PC-3 (cell line): ENCODE measurements around the gene CXCL3.

Experiments
- CTCF ChIP-seq: fragments of 300-600 bp; sonication (generic); conservative IDR thresholded peaks from 2 replicates; pipeline ENCODE4 v1.5.1; 2017; ENCODE audit warnings: antibody characterized with exemption, low read depth, mild to moderate bottlenecking, low read length
- EZH2 ChIP-seq: fragments of 300-600 bp; sonication (generic); IDR thresholded peaks from one replicate; pipeline ENCODE4 v1.6.1; 2017; ENCODE audit warnings: antibody characterized with exemption, mild to moderate bottlenecking, low read length; ENCODE audit not compliant: unreplicated experiment
- EZH2phosphoT487 ChIP-seq: fragments of 300-600 bp; sonication (generic); IDR thresholded peaks from 2 replicates; pipeline ENCODE4 v1.6.1; 2018; ENCODE audit warnings: mild to moderate bottlenecking, antibody characterized with exemption, low read length, borderline replicate concordance

DNA sequence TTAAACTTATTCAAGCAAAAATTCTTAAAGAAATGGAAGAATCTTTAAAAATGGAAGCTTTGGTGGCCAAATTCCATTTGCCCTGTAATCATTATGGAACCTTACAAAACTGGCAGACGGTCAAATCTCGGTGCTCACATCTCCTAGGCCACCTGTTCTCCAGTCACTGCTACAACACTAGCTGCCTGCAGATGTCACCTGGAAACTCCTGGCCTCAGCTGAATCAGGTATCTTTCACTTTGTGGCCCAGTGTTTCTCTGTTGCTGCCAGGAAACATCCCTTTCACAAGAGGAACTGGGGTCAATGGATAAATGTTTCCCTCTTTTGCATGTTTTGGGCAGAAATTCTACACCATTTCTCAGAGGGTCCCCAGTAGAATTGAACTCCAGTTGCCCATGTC lies 4.2 kb upstream of the CXCL3 start:
- TF ChIP-seq EZH2phosphoT487 (no peak), CTCF (peak; percentile 42), EZH2 (no peak)
